Pericardium fibroblast (primary cell): Measurements from ENCODE around the gene C16orf86. TPM values are rescaled to one million over a fixed set of nuclear protein-coding genes. Genes with fewer than 3 reads are reported as not detected.

ENCODE experiments used
- total RNA-seq: library from RNA; depleted of rRNA; stranded (reverse); fragments of >200 nt; gene quantifications from 2 replicates; pipeline ENCODE4 v1.2.3, GENCODE V29; 2015

Gene C16orf86, protein sequence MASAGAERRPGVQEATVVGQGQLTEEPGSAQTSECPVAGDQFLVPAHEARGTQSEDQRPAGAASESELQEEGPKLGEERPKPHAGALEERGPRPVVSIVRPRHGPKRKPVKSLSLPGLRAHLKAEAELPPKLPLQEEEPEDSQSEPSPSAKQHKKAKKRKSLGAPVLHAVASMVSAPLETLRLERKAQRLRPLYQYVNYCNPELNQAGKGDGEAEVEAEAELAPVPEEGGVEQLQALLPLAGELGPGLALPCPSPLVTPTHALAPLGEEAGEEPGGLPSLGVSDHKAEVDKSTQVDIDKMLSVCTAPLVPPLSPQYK
- 2.0 and 10.3 TPM in 2 replicates for total RNA-seq

GRCh38 chr16:67666559-67667452, at the start of gene C16orf86, which contains the start of gene ENKD1:
Gene C16orf86 (plus strand): TSS chr16:67666814. CDS start chr16:67666971, 157 bp downstream.
Gene ENKD1 (minus strand): TSS chr16:67666750. CDS start chr16:67666442, 308 bp downstream.

DNA sequence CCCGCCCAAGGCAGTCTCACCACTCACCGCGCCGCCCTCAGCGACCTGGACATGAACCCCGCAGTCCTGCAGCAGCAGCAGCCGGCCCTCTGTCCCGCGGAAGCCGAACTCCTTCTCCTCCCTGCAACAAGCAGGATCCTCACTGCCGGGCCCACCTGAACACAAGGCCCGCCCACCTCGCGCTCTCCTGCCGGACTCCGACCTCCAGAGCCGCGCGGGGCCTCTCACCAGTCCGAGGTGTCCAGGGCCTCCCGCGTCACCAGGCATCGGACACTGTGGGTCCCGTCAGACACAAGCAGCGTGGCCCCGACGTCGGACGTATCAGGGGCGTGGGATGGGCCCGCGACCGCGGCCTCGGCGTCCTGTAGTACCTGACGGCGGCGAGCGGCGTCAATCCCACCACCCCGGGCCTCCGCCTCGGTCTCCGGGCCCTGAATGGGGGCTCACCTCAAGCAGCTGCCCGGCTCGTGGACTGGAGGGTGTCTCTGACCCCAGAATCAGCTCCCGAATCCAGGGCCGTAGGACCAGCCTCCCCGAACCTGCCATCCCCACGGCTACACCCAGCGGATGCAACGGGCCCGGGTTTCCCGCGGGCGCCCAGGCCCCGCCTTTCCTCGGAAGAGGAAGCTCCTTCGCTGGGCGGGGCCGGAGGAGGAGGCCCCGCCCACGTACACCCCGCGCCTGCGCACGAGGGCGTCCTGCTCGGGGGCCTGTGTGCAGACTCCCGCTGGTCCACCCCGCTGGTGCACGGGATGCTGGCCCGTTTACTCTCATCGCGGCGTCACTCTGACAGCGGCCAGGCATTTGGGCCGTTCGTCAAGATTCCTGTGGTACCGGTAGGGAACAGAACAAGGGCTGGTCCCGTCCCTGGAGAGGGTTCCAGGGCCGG, 6.7 kb upstream of the C16orf86 start, which contains the start of gene ACD:
TSS of gene ACD (minus strand) at position 586 of the 889 bp plus-strand sequence. CDS start at position 546, 40 bp downstream.

GRCh38 chr16:67660564-67661028, 6.0 kb upstream of the C16orf86 start, which contains the start of gene PARD6A:
Gene PARD6A (plus strand): TSS chr16:67660960. CDS start chr16:67661039, 79 bp downstream.

Other genes with a start within 250 kb of the C16orf86 start
- 0.34 TPM in 1 of 2 replicates, not detected in the other for gene HSD11B2, start 235.7 kb upstream of the C16orf86 start, total RNA-seq
- gene ATP6V0D1, start 185.7 kb upstream of the C16orf86 start, total RNA-seq = 70.6 and 134 TPM in 2 replicates
- not detected in 2 replicates for gene AGRP, start 183.3 kb upstream of the C16orf86 start, total RNA-seq
- gene RIPOR1, start 138.0 kb upstream of the C16orf86 start, total RNA-seq = 27.3 and 42.6 TPM in 2 replicates
- gene CTCF, start 104.3 kb upstream of the C16orf86 start, total RNA-seq = 13.1 and 17.8 TPM in 2 replicates
- 9.8 TPM in 1 of 2 replicates, not detected in the other for gene CARMIL2, start 21.7 kb upstream of the C16orf86 start, total RNA-seq
- 17.4 and 24.3 TPM in 2 replicates for gene ACD, start 6.6 kb upstream of the C16orf86 start, total RNA-seq
- gene PARD6A, start 5.9 kb upstream of the C16orf86 start, total RNA-seq = 1.5 TPM in 1 of 2 replicates, not detected in the other
- gene ENKD1, start 64 bp upstream of the C16orf86 start, total RNA-seq = 15.5 and 16.0 TPM in 2 replicates
- 6.5 and 8.5 TPM in 2 replicates for gene GFOD2, start 52.5 kb downstream of the C16orf86 start, total RNA-seq
- 5.0 and 5.2 TPM in 2 replicates for gene RANBP10, start 139.7 kb downstream of the C16orf86 start, total RNA-seq
- 0.26 and 0.58 TPM in 2 replicates for gene TSNAXIP1, start 140.1 kb downstream of the C16orf86 start, total RNA-seq
- gene THAP11, start 175.5 kb downstream of the C16orf86 start, total RNA-seq = 39.7 and 52.5 TPM in 2 replicates
- 193 and 272 TPM in 2 replicates for gene NUTF2, start 180.1 kb downstream of the C16orf86 start, total RNA-seq
- gene CENPT, start 180.9 kb downstream of the C16orf86 start, total RNA-seq = 32.6 and 32.7 TPM in 2 replicates
- gene EDC4, start 206.2 kb downstream of the C16orf86 start, total RNA-seq = 37.6 TPM in 2 replicates
- gene NRN1L, start 218.1 kb downstream of the C16orf86 start, total RNA-seq = 0.47 and 0.77 TPM in 2 replicates
- gene PSKH1, start 226.4 kb downstream of the C16orf86 start, total RNA-seq = 13.1 and 15.5 TPM in 2 replicates